Right renal cortex interstitium (tissue), 3 donors: ENCODE measurements around the gene GREB1. TPM values are rescaled to one million over a fixed set of nuclear protein-coding genes. Genes with fewer than 3 reads are reported as not detected.
"Not testable (repeated sequence)": the region's sequence is repeated elsewhere in the genome, so short reads cannot be mapped to it uniquely, and the experiment has no call there.

ENCODE experiments used
- DNase-seq, 3 donors: peaks; one replicate each; pipeline ENCODE4 v3.0.0-alpha.2; 2013; ENCODE audit warnings: low read depth in 3 of 3, low spot score in 2 of 3
- polyA plus RNA-seq, 3 donors: library from polyadenylated mRNA; unstranded; fragments of 120-200 nt; gene quantifications; one replicate each; pipeline ENCODE4 v1.2.1, GENCODE V29; 2013; ENCODE audit not compliant: insufficient read length in 3 of 3

The GREB1 gene
- polyA plus RNA-seq, 3 donors = 10.8 to 11.0 (median 10.8) TPM

DNA sequence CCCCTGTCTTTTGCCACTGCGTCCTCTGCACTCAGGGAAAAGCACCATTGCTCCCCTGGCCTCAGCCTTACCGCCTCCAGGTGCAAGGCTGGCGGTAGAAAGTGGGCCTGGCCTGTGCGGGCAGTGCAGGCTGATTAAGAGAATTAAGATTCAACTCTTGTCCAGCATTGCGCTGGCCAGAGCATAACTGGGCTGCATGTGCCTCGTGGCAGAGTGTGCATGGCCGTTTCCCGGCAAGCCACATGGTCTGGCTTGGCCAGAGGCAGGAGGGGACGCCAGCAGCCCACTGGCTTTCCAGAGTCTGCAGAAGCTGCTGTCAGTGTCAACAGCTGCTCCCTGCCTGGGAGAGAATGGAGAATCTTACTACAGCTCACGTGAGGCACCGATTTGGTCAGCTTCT lies 123.8 kb downstream of the GREB1 start:
- DNase-seq = no peak

DNA sequence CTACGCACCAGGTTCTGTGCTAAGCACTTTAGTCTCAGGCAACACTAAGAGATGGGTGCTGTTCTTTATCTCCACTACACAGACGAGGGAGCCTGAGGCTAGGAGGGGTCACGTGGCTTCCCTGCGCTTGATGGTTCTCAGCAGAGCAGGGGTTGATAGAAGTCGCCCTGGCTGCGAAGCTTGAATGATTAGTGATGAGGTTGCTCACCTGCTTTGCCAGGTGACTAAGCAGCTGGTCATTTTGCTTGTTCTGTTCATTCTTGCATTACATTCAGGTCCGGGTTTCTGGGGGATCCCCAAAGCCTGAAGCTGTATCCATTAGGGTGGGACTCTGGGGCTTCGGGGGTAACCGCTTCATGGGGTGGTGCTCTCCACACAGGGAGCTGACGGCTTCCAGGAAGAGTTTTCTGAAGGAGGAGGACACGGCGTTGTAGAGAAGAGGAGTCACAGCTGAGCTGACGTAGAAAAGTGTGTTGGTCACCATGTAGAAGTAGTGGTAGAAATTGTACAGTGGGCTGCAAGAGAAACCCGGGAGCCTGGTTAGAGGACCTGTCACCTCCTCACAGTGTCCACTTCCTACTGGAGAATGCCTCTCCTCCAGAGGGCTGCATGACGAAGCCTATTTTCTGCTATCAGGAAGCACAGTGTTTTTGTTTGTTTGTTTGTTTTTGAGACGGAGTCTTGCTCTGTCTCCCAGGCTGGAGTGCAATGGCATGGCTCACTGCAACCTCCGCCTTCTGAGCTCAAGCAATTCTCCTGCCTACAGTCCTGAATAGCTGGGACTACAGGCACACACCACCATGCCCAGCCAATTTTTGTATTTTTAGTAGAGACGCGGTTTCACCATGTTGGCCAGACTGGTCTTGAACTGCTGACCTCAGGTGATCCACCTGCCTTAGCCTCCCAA lies 124.6 kb downstream of the GREB1 start:
- DNase-seq = no peak

DNA sequence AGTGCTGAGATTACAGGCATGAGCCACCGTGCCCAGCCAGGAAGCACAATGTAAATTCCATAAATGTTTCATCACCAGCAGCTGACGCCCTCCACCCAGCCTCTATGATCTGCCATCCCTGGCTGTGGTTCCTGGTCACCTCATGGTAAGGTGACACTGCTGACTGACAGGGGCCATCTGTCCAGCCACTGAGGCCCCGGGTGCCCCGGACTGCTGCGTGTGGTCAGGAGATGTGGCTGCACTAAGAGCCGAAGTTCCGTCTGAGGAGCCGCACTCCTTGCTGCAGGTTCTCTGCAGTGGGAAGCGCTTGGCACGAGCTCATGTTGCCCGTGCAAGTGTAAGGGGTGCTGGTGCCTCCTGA lies 125.2 kb downstream of the GREB1 start:
- no peak for DNase-seq

DNA sequence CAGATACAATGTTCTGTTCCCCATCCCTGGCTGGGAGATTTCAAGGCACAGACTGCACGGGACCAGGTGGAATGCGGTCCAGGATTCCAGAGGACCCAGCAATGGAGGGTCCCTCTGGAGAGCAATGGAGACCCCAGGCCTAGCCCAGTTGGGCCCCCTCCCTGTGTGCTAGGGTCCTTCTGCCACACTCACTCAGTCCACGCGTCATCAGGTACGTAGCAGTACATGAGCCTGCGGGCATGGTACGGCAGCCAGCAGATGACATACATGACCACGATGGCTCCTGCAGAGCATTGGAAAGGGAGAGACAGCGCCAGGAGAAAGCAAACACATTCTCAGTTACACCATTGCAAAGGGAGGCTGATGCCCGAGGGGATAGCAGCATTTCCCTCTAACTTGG lies 126.0 kb downstream of the GREB1 start:
- no peak for DNase-seq

DNA sequence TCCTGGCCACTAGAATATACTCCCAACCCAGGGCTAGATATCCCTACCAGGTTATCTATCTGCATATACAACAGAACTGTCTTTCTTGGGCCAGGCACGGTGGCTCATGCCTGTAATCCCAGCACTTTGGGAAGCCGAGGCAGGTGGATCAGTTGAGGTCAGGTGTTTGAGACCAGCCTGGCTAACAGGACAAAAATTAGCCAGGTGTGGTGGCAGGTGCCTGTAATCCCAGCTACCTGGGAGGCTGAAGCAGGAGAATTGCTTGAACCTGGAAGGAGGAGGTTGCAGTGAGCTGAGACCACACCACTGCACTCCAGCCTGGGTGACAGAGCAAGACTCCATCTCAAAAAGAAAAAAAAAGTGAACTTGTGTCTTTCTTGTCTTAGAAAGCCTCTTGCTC lies 126.6 kb downstream of the GREB1 start:
- DNase-seq = not testable (repeated sequence)

DNA sequence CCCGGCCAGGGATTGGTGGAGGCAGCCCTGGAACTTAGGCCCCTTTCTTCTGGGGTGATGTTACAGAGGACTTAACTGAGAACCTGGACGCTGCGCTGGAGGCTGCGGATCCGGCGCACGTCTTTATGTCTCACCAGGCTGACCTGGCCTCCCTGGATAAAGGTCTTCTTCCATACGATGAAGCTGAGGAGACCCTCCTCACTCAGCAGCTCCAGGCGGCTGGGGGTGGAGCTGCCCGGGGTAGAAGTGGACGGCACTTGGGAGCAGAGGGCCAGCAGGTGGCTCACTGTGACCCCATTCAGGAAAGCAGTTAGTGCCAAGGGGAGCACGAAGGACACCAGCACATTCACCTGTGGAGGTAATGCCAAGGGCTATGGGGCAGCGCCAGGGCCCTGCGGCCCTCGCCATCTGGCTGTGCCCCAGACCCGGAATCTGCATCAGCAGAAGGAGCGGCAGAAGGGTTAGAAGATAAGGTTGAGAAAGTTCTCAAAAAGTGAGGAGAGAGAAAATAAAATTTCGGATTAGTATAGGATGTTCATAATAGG lies 128.1 kb downstream of the GREB1 start:
- DNase-seq = no peak

DNA sequence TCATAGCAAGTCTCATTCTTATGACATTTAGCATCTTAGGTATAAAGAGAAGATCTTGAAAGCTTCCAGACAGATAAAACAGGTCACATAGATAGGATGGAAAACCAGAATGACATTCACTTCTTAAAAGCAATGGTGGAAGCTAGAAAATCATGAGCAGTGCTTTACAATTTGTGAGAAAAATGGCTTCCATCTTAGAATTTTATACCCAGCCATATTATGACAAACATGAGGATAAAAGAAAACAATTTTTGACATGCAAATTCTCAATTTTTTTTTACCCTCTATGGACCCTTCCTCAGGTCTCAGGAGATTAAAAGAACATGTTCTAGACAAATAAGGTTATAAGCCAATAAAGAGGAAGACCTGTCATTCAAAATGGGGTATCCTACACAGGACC lies 129.0 kb downstream of the GREB1 start:
- no peak for DNase-seq

DNA sequence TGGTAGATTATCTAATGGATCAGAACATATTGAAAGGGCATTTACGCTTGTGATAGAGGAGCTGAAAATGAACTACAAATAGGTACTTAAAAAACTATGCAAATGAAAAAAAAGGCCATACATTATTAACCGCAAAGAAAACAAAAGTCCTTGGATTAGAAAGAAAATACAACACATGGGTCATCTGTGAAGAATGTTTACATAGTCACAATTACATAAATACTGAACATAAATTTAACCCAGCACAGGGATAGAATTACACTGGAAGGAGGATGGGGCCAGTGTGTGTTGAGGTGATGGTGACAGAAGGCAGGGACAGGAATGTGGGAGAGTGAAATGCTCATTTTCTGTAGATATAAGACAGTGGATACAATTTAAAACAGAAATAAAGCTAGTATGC lies 129.6 kb downstream of the GREB1 start:
- DNase-seq = no peak

DNA sequence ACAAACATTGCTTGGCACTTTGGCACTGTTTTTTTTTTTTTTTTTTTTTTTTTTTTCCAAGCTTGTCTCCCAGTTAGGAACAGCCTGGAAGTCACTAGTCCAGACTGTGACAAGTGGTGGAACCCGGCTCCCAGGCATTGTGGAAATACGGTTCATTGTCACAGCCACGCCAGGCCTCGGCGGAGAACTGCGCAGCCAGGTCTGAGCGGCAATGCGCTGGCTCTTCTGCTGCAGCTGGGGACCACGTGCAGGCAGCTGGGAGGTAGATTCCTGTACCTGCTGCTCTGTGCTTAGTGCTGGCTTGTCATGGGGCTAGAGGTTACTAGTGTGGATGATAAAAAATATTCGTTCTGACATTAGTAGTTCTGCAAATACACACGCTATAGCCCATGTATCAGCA lies 131.2 kb downstream of the GREB1 start:
- DNase-seq = no peak

DNA sequence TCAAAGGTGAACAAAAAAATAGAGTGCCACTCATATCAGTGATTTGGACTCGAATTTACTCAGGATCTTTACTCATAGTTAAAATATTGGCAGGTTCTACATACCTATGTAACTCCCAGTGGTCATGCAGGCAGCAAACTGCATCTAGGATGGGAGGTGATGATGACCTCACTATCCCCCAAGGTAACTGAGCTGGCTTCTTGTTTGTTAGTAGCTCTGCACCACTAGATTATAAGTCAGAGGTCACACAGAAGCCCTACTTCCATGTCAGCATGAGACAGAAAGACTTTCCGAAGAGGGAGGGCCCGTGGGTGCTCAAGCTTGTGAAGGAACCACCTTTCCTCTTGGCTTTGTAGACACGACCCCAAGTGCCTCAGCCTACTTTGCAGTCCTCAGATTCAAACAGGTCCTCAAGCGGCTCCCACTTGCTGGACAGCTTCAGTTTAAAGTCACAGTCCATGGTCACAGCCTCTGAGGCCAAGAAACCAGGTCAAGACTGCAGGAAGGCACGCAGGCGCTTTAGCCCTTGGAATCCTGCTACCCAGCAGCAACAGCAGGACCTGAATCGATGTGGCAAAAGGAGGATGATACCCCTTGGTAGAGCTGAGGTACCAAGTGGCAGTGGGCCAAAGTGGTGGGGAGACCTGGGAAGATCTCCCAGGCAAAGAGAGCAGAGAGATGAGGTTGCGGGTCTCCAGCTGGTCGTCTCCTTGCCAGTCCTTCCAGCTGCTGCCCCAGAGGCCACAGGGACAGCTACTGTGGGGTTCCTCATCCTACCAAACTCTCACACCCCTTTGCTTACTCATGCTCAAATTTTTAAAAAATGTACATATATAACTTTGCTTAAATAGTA lies 131.9 kb downstream of the GREB1 start:
- no peak for DNase-seq

DNA sequence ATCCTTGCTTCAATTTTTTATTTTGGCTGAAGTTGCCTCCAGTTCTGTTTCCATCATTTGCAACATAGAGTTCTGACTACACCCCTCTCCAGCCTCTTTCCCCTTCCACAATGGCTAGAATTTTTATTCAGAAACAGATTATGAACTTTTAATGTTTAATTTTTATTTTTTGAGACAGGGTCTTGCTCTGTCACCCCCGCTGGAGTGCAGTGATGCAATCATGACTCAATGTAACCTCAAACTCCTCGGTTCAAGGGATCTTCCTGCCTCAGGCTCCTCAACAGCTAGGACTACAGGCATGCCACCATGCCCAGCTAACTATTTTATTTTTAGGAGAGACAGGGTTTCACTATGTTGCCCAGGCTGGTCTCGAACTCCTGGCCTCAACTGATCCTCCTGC lies 133.3 kb downstream of the GREB1 start:
- no peak for DNase-seq

DNA sequence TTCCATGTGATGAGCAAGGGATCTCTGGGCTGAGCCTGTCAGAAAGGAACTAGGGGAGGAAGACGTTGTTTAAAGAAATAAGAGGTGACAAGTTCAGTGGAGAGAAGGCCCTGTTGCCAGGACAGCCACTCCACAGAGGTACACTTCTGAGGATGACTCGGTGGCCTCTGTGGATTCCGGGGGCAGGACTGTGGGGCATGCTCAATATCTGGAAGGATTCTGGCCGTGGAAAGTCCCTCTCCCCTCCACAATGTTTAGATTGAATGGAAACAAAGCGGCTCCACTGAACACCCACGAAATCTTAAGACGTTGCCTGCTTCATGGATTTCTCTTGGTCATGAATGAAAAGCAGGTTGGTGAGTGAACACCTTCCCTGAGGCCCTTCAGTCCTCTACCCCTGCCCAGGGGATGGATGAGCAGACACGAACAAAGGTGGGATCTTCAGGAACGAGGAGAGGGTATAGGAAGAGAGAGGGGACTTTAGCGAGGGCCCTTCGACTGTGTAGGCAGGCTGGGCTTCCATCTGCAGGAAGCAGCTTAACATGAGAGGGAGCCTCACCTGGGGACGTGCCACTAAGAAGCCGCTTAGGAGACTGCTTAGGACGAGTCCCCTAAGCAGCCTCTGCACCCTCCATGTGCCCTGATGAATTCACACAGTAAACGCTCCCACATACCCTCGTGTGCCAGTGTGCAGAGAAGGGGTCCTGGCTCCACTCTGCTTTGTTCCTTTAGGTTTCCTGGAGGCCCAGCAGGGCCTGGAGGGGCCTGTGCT lies 134.2 kb downstream of the GREB1 start:
- no peak for DNase-seq

DNA sequence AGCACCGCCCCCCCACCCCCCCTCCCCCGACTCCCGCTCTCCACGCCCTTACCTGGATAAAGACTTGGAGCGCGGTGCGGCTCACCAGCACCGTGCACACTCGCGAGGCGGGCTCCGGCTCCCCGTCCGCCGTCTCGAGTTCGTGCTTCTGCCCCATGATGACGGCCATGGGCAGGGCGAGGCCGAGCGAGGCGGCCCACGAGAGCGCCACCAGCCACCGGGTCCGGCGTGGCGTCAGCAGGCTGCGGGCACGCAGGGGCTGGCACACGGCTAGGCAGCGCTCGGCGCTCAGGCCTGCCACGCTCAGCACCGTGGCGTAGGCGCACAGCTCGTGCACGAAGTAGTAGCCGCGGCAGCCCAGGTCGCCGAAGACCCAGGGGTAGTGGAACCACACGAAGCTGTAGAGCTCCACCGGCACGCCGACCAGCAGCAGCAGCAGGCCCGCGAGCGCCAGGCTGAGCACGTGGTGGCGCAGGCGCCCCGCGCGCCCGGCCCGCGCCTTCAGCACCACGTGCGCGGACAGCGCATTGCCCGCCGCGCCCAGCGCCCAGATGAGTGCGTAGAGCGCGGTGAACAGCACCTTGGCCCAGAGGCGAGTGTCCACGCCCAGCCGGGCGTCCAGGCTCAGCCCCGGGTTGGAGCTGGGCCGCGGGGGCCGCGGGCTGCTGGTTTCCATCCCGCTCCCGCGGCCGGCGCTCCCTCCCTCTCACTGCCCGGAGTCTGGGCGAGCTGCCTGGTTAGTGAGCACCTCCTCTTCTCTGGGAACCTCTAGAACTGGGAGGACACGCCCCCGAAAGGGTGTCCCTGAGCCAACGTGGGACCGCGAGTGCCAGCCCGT lies 135.8 kb downstream of the GREB1 start, which contains the start of gene NTSR2:
Gene NTSR2, minus strand, starts transcription at position 742 of the 838 bp plus-strand sequence. Its CDS starts 66 bp downstream, at position 676.
- DNase-seq = peak; percentile 31 to 72 (median 48)

DNA sequence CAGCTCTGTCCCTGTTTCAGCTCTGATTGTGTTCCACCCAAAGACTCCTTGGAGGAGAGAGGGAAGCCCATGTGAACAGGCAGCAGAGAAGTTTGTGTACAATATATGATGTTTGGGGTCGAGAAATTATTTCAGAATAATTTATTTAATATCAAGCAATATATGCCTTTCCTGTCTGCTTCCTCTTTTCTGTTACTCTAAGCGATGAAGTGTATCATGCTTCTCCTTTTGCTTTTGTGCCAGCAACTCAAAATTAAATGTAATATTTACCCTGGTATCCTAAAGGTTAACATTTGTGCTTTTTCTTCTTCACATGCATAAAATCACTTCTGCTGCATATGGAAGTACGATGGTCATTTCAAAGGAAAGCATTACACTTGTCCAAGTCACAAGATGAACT lies 138.6 kb downstream of the GREB1 start:
- no peak for DNase-seq

DNA sequence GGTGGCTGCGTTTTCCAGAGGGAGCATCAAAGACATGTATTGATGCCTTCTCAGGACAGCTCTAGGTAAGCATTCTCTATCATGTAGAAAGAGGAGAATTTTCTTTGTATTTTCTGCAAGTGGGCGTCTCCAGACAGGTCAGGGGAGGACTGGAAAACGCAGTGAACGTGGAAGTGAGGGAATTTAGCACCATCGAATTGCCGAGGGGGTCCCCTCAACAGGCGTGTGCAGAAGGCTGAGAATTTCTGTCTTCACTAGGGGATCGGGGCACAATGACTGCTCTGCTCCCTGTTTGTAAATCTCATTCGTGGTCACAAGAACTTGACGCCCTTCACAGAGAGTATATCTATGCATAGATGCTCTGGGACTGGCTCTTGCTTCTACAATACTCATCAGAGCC lies 141.1 kb downstream of the GREB1 start:
- DNase-seq = no peak

DNA sequence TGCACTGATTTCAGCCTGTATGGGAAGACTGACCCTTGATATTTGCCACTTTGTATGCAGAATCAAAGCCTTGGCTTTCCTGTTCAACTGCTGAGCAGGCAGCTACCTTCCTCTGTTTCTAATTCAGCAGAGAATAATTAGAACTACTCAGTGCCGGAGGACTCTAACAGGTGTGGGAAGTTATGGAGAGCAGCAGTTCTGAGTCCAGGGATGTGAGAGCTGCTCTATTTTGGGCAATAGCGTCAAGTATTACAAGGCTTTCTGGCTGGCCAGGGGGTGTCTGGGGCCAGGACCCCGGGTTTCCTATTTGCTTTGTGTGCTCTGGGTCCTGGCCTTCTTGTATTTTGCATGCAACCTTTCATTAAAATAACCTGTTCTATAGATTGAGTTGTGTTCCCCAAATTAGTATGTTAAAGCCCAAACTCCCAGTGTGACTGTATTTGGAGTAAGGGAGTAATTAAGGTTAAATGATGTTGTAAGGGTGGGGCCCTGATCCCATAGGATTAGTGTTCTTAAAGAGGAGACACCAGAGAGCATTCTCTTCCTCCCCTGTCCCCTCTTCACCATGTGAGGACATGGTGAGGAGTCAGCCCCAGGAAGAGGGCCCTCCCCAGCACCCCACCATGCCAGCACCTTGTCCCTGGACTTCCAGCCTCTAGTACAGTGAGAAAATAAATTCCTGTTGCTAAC lies 141.7 kb downstream of the GREB1 start:
- no peak for DNase-seq

DNA sequence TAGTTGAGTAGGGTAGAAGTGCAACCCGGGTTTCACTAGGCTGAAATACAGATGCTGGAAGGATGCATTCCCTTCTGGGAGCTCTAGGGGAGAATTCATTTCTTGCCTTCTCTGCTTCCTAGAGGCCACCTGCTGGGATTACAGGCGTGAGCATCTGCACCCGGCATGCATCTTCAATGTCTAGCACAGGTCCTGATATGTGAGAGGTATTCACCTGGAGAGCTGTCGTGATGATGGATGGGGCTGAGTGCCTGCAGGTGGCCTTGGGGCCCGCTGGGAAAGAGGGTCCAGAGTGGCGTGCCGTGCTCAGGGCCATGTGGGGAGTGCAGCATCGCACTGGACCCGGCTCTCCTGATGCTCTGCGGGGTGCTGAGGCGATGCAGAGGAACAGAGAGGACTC lies 142.8 kb downstream of the GREB1 start:
- DNase-seq = no peak

DNA sequence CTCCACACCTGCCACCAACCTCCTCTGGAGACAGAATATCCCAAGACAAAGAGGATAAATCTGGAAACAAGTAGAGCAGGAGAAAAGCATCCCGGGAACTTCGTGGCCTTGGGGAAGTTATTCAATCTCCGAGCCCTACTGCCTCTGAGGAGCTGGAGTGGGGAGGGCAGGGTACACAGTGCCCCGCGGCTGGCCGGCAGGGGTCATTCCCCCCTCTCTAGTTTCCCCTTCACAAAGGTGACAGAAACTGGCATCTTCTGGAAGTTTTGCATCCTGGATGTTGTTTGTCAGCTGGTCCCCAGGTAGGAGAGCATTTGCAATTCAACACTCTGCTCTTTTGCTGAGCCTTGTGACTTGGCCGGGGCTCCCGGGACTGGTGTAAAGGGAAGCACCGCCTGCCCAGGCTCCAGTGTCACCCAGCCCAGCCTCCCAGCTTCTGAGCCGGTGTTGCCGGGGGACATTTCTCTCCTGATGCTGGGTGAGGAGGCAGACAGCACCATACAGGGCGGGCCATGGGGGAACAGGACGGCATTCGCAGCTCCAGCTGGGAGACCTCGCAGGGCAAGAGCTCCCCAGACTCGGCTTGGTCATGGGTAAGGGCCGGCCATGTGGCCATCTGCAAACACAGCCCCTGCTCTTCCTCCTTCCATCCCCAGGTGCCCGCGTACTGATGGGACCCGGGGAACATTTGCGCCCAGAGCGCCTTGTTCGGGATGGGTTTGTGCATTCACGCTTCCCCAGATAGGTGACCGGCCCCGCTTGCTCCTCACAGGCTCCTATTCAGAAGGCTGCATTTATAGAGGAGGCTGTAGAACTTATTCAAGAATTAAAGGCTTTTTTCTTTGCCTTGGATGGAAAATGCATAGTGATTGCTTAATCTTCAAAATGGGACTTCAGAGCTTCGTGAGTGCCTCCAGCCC lies 143.6 kb downstream of the GREB1 start:
- no peak for DNase-seq
